Measurements from ENCODE around the gene MAST4.
"Not testable (repeated sequence)": the region's sequence is repeated elsewhere in the genome, so short reads cannot be mapped to it uniquely, and the experiment has no call there.

Gene MAST4

DNA sequence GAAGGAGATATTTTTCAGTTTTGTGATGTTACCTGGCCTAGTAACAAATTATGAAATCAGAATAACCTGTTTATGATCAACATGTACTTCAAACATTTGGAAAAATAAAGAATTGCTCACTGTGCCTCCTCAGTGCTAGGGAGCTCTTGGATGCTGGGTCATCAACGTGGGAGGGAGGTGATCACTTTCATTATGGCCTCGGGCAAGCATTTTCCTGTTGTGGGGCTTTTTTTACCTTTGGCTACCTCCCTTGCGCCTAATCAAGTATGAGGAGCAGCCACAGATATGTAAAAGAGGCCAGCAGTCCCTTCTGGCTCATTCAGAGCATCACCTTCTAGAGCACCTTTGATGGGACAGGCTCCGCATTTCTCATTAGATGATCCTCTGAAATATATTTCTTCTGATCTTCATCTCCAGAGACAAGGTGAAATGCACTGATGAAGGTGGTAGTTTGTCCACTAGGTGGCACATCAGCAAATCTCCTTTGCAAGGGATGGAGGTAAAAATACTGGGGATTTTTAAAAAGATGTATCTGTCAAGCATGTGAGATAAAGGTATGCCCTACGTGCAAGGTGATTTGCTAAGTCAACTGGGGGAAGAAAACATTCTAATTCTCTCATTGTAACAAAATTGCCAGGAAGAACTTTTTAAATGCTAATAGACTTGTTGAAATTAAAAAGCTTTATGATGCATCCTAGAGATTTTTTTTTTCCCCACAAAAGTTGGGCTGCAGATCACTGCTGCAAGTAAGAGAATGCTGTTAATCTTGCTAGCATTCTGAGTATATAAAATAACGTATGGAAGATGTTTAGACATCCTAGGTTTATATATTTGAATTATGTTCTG lies 218.2 kb downstream of the MAST4 start:
- DNase-seq = no peak

DNA sequence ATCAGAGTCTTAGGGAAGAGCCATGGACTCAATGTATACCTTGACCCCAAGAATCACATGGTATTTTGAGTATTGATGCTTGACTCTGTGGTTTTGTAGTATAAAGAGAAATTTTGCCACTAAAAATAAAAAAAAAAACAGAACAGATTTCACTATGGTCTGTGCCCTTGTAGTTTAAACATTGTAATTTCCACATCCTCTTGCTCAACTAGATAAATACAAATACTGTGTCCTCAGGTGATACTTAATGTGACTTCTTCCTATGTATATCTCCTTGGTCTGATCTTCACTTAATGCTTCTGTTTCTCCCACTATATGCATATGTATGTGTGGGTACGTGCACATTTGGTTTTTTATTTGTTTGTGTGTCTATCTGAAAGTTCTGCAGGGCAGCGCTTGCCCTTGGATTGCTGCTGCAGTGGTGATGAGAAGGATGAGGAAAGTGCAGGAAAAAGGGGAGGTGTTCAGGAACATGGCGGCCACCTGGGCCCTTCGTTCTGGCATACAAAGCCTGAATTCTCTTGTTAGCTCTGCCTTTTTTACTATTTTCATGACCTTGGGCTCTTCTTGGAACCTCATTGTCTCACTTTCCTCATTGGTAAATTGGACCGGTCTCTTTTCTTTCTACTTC lies 222.2 kb downstream of the MAST4 start:
- DNase-seq = no peak

DNA sequence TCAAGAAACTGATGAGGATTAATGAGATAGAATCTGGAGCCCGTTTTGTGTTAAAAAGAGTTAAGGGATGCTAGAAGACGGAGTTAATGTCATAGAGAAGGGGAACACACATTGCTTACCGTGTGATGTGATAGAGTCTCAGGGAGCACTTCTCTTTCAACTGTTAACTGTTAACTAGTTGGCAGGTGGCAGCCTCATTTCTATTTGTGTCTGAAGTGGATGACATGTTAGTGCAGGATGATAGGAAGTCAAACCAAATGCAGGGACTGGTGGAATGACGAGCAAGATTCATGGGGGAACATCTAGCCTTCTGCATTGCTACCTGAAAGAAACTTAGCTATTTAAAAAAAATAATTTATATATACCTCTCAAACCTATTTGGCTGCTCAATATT lies 222.7 kb downstream of the MAST4 start:
- no peak for DNase-seq

DNA sequence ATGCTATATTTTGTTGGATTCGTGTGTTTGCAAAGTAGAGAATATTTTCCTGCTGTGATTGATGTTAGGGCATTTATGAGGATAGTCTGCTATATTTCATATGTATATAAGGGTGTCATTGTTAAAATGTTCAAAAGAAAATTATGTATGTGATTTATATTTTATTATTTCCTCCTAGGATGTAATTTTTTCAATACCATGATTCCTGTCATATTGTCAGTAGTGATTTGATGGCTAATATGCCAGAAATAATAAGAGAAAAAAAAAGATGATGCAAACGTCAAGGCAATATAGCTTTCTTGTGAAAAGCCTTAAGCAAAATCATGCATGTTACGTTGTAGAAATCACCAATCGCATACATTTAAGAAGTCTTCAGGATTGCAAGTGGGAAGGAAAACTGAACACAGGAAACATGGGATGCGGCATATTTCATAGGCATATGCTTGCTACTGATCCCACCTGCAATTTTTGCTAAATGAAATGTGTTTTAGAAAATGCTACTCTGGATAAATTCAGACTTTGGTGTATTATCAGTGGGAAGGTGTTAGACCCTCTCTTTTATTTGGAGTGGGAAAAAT lies 224.5 kb downstream of the MAST4 start:
- DNase-seq = no peak

DNA sequence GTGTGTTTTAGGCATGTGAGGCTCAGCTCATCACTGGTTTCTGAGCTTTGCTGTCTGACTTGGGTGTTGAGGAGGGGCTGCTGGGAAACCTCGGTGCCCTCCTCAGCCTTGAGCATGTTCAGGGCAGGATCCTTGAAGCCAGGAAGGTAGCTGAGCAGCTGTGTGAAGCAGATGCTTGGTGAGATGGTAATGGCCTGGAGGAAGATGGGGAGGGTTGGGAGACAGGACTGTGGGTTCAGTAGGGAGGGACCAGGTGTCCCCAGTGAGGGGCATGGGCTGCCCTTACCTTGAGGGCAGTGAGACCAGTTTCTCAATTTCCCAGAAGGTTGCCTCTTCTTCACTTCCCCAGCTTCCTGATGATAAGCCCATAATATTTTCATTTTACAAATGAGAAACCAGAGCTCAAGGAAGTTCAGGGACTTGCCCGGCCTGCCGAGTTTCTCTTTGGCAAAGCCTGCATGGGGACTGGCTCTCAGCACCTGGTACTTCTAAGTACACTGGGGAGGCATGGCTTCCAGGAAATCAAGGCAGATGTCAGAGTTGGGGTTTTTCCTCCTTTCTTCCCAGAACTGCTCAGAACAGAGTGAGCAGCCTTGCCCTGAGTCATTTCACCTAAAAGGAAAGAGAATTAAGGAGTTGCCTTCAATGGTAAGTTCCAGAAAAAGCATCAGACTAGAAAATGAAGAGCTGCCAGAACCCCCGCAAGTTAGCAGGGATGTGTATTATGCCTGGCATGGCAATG lies 225.7 kb downstream of the MAST4 start:
- DNase-seq = peak; percentile 19

DNA sequence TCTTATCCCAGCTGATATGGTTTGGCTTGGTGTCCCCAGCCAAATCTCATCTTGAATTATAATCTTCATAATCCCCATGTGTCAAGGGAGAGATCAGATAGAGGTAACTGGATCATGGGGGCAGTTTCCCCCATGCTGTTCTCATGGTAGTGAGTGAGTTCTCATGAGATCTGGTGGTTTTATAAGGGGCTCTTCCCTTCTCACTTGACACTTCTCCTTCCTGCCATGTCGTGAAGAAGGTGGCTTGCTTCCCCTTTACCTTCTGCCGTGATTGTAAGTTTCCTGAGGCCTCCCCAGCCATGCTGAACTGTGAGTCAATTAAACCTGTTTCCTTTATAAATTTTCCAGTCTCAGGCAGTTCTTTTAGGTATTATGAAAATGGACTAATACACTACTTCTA lies 226.7 kb downstream of the MAST4 start:
- not testable (repeated sequence) for DNase-seq

DNA sequence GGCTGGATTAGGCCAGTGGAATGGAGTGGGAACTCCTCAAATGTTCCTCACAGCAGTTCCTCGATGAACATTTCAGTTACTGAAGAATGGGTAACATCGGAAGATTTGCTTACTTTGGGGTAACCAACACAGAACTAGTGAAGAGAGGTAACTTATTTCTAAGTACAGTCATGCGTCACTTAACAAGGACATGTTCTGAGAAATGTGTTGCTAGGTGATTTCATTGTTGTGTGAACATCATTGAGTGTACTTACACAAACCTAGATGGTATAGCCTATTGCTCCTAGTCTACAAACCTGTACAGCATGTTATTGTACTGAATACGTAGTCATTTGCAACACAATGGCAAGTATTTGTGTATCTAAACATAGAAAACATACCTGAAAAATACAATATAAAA lies 228.3 kb downstream of the MAST4 start:
- DNase-seq = no peak

DNA sequence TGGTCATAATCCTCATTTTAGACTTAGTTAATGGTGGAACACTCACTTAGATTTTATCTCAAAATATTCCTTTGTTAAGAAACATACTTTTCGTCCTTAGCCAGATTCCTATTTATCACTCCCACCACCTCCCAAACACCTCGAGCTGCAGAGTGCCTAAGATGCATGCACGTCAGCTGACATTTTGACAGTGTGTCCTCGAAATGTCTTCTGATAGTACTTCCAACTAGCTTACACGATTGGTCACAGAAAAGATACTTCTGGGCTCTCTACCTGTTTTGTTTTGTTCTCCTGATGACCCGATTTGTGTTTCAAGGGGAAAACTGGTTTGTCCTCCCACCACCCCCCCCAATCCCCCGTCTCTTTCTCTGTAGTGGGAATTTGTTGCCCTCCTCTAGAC lies 230.1 kb downstream of the MAST4 start:
- no peak for DNase-seq

DNA sequence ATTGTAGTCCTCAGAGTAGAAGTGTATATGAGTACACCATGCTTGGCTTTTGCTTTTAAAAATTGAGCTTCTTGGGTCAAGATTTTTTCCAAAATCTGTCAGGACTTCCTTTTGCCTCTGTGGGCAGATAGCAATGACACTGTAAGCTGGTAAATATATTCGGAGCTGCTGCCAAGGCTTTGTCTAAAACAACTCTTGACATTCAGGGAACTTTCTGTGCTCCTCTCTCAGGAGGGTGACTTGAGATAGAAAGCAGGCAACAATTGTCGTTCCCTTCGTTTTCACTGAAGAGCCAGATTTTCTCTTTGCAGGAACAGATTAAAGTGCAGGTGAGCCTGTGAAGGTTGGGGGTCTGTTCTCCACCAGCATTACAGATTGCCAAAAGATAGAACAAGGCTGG lies 230.5 kb downstream of the MAST4 start:
- DNase-seq = no peak

DNA sequence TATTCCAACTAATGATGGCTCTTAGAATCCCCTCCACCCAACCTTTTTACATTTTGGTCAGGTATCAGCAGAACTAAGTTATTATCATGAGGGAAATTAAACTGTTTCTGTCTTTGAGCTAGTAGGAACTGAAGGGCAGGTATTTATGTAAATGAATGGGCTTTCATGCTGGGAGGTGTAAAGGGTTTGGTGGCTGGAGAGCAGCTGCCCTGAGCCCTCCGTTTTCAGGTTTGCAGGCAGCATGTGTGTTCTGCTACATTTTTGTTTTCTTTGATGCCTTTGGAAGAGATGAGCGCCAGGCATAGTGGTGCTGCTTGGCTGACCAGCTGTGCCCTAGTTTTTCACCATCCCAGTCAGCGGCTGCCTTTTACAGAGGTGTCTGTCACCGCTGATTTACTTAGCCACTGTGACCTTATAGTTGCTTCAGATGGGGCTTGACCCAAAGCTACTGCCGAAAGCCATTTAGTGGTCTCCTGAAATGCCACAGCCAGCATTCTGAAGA lies 231.9 kb downstream of the MAST4 start:
- DNase-seq = no peak

DNA sequence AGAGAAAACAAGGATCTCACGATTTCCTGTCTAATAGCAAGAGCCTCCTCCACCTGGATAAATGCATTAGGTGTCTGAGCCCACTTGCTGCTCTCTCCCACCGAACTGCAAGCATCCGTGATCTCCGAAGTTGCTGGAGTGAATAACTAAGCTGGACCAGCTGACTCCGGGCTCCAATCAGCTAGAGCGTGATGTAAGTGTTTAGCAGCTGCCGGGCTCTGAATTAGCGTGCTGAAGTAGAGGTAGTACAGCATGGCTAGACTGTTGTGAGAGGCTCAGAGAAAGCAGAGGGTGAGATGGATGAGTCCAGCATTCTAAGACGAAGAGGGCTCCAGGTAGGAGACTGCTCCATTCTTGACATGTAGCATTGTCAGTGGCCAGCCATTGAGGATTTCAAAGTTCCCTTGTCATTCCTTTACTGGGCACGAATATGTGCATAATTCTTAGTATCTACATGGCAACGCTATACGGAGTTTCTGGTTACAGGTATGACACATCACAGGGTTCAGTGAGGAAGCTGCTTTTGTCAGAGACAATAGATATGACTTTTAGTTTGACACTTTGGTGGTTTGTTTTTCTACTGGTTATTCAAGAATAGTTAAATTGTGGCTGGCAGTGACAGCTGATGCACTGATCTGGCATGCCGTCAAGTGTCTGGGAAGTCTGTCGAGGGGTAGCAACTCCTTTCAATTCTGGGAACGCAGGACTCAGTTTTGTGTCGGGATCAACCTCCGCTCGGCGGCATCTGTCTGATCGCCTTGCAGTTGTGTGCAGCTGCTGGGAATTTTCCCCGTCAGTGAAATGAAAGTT lies 232.6 kb downstream of the MAST4 start:
- DNase-seq = peak; percentile 46

DNA sequence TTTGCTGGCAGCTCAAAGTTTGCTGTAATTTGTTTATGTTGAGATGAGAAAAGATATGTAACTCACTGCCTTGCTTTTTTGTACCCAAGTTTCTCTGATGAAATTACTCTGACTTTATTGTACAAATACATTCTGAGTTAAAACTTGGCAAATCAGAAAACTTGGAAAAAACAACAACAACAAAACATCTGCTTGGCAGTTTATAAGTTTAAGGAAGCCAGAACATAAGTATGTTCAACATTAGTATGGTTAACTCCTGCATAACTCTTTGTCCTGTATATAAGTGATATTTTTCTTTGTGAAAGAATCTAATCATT lies 233.1 kb downstream of the MAST4 start:
- DNase-seq = no peak

DNA sequence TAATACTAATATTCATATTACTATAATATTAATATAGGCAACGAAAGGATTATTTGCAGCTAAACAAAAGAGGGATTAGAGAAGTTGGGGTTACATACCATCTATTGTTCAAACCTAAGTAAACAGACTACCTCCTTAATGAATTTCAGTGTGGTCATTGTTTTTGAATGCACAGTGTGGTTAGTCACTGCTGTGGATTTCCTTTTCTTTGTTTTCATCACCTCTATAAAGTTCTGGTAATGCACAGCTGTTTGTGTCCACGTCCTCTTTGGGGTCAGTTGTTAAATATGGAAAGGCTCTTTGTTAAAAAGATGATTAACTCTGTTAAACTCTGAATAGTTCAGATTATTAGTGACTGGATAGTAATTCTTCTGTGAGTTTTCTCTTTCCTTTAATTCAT lies 233.6 kb downstream of the MAST4 start:
- DNase-seq = no peak

DNA sequence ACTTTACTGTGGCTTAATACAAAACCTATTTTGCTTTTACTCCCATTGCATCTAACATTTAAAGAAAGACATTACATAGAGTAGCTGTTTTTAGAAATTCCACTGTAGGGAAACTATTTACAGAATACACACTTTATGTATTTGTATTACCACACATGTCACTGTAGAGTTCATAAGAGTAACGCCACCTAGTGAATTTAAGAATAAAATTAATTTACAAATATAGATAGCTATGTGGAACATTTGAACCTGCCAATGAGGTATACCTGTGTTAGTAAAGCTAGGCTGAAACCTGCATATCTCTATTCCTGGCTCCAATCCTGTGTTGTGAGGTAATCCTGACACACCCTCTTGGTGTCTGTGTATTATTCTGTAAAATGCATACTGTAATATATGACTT lies 234.4 kb downstream of the MAST4 start:
- DNase-seq = no peak

DNA sequence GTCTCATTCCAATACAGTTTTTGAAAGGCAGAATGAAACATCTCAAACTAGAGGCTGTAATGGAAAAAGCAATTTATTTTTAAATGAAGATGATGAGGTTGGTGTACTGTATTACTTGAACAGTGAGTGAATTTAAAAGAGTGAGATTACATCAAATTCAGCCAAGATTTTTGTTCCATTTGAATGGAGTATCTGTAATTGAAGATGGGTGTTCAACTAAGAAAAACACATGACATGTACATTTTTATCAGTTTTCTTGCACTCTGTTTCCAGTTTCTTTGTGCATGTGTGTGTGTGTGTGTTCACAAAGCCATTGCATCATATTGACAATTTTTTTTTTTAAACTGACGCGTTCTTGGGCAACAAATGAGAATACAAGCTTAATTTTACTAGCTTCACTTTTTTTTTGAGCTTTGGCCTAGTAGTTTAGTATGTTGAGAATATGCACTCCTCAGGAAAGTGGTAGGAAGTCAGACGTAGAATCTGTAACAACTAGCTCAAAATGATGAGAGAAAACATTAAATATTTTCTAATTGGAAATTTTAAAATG lies 243.5 kb downstream of the MAST4 start:
- DNase-seq = no peak

DNA sequence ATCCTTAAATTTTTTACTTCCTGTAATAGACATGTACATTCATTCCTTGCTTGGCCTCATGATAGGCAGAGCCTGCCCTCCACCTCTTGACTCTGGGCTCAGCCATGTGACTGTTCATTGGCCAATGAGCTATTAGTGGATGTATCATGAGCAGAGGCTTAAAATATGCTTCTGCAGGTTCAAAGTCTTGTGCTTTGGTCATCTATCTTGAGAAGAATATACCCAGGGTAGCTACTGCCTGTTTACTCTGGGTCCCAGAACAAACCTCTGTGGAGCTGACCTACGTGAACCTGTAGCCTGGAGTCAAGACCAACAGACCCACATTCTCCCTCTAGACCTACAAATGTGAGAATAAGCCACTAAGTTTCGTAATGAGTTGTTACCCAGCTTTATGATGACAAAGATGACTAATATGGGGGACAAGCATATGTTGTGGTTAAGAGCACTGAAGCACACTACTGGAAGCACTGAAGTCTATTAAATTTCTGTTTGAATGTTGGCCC lies 244.4 kb downstream of the MAST4 start:
- DNase-seq = no peak

DNA sequence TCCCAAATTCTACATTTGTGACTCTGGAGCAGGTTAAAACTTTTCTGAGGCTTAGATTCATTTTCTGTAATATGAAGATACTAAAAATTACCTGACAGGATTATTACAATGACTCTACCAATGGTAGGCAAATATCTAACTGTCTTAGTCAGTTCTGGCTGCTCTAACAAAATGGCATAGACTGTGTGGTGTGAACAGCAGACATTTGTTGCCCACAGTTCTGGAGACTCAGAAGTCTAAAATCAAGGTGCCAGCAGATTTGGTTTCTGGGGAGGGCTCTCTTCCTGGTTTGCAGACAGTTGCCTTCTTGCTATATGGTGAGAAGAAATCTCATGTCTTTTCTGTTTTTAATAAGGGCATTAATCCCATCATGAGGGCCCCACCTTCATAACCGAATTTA lies 245.1 kb downstream of the MAST4 start:
- DNase-seq = no peak

DNA sequence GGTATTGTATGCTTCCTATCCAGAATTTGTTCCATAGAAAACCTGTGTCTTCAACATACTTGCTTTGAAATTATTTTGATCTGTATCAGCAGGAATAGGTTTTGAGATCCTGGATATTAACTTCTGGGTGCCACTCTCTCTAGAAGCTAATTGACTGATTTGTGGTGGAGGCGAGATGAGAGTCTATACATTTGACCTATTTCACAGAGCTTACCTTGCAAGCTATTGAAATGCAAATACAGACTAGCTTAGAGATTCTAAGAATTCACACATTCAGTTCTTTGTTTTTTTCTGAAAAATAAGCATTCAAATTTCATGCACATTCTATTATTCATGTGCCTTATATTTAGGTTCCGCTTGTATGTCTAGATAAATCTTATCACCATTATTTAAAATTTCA lies 246.3 kb downstream of the MAST4 start:
- DNase-seq = no peak

DNA sequence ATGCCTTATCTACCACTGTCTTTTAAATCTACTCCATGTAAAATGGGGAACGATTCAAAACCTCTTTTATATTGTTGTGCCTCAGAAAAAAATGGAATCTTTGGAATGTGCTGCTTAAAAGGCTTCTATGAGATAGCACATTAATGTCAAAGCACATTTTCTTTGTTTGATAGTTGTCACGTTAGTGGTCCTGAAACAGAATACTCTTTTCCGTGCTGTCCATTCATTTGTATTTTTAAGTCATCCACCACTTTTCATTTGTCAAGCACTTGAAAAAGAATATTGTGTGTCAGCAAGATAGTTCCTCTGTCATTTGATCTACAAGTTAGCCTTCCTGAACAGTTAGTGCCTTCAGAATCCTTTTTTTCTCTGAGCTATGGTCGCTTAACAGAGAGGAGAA lies 246.9 kb downstream of the MAST4 start:
- no peak for DNase-seq

DNA sequence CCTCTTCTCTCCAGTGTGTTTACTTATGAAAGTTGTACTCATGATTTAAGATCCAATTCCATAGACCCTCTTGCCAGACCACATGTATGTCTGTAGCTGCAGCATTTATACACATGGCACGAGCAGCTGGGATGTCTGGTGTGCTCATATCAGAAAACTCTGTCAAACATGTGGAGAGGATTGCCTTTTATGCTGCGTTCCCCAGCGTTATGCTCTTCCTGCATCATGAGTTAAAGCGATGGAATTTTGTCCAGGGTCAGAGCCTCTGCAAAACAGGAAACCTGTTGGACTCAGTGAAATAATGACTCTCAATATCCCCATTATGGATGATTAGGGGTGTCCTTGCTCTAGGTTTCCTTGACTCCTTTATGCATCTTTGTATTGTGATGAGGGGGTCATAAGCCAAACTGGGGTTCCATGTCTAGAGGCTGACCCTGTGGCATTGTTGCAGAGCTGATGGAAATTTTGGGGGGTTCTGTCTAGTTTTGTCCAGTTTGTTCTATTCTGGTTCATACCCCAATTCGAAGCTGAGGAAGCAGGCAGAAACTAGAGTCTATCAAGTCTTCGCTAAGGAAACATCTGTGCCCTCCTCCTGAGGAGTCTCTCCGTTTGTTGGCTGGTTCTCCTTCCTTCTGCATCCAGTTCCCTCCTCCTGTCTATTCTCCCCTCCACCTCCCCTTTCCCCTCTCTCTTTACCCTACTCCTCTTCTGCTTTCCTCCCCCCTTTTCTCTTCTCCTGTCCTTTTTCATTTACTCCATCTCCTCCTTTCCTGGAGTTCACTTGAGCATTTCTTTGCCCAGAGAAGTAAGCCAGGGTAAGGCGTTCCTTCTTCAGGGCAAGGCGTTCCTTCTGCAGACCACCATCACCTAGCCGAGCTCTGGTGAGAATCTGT lies 252.8 kb downstream of the MAST4 start:
- DNase-seq = no peak

DNA sequence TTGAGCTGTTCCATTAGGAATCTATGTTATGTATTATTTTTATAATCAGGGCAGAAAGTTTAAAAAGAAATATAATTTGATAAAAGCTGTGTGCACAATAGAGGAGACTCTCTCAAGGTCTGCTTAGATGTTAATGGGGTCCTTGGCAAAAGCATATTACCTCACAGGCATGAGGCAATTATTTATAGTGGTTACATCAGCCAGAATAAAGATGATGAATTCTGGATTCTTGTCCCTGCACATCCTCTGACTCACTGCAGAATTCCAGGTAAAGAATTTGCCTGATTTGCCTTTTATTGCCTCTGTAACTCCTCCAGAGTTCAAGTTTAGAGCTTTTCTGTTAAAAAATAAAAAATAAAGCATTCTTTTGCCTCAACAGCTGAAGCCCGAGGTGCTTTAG lies 253.6 kb downstream of the MAST4 start:
- DNase-seq = no peak
